NCI-H1105 treated with DMSO at 0.1 percent for 48 hours (cell line): ENCODE data around the gene TXNDC5.
A peak's percentile ranks its signal among the peaks of the same experiment; 100 is the strongest.
"Not testable (repeated sequence)": the region's sequence is repeated elsewhere in the genome, so short reads cannot be mapped to it uniquely, and the experiment has no call there.

ENCODE experiments used
- DNase-seq: peaks from one replicate; lab custom pipeline; 2025; lab: John Stamatoyannopoulos, UW

Gene TXNDC5

GRCh38 chr6:7914311-7914710 lies 3.7 kb upstream of the TXNDC5 start:
- no peak for DNase-seq

- DNase-seq: no peak
Observed at GRCh38 chr6:7912736-7913517, 2.3 kb upstream of the TXNDC5 start.

GRCh38 chr6:7912024-7912423 lies 1.4 kb upstream of the TXNDC5 start:
- DNase-seq: no peak

GRCh38 chr6:7911345-7911725 lies 747 bp upstream of the TXNDC5 start:
- DNase-seq: no peak

GRCh38 chr6:7910298-7910653 lies 312 bp downstream of the TXNDC5 start:
- no peak for DNase-seq

- peak; percentile 13 for DNase-seq
Observed at GRCh38 chr6:7909323-7910276, 988 bp downstream of the TXNDC5 start.

- no peak for DNase-seq
Observed at GRCh38 chr6:7907159-7907558, 3.4 kb downstream of the TXNDC5 start.

GRCh38 chr6:7906741-7907140 lies 3.8 kb downstream of the TXNDC5 start:
- no peak for DNase-seq

GRCh38 chr6:7905416-7905815 lies 5.2 kb downstream of the TXNDC5 start:
- DNase-seq: no peak

- DNase-seq: no peak
Observed at GRCh38 chr6:7904654-7905319, 5.8 kb downstream of the TXNDC5 start.

- DNase-seq: no peak
Observed at GRCh38 chr6:7903673-7904072, 6.9 kb downstream of the TXNDC5 start.

- no peak for DNase-seq
Observed at GRCh38 chr6:7902867-7903266, 7.7 kb downstream of the TXNDC5 start.

GRCh38 chr6:7902221-7902620 lies 8.4 kb downstream of the TXNDC5 start:
- no peak for DNase-seq

- no peak for DNase-seq
Observed at GRCh38 chr6:7901780-7902179, 8.8 kb downstream of the TXNDC5 start.

GRCh38 chr6:7901056-7901455 lies 9.5 kb downstream of the TXNDC5 start:
- no peak for DNase-seq

GRCh38 chr6:7900621-7901020 lies 10.0 kb downstream of the TXNDC5 start:
- no peak for DNase-seq

- no peak for DNase-seq
Observed at GRCh38 chr6:7899889-7900213, 10.7 kb downstream of the TXNDC5 start.

- DNase-seq: no peak
Observed at GRCh38 chr6:7899101-7899888, 11.3 kb downstream of the TXNDC5 start.

- not testable (repeated sequence) for DNase-seq
Observed at GRCh38 chr6:7898193-7898586, 12.4 kb downstream of the TXNDC5 start.

GRCh38 chr6:7897461-7898192 lies 13.0 kb downstream of the TXNDC5 start:
- DNase-seq: no peak

- no peak for DNase-seq
Observed at GRCh38 chr6:7896465-7896987, 14.1 kb downstream of the TXNDC5 start.
